Measurements from ENCODE around the gene DCAKD.

The DCAKD gene

GRCh38 chr17:44998646-44999045, 52.8 kb downstream of the DCAKD start:
- no peak for DNase-seq

- DNase-seq: no peak
These were observed 53.5 kb downstream of the DCAKD start for GRCh38 chr17:44997733-44998520.

GRCh38 chr17:44996304-44996703, 55.1 kb downstream of the DCAKD start:
- DNase-seq: no peak

GRCh38 chr17:44995436-44996001, 55.9 kb downstream of the DCAKD start:
- no peak for DNase-seq

- peak; percentile 43 for DNase-seq
These were observed 59.0 kb downstream of the DCAKD start for GRCh38 chr17:44992242-44992939.

- no peak for DNase-seq
These were observed 60.4 kb downstream of the DCAKD start for GRCh38 chr17:44990994-44991393.

GRCh38 chr17:44989552-44990138, 61.8 kb downstream of the DCAKD start:
- no peak for DNase-seq

- DNase-seq: no peak
These were observed 63.1 kb downstream of the DCAKD start for GRCh38 chr17:44988044-44988942.

- no peak for DNase-seq
These were observed 67.9 kb downstream of the DCAKD start for GRCh38 chr17:44983563-44983962.

GRCh38 chr17:44982113-44982702, 69.2 kb downstream of the DCAKD start:
- no peak for DNase-seq

- peak; percentile 21 for DNase-seq
These were observed 70.0 kb downstream of the DCAKD start for GRCh38 chr17:44981221-44981968.

- DNase-seq: no peak
These were observed 71.9 kb downstream of the DCAKD start for GRCh38 chr17:44979426-44979995.

GRCh38 chr17:44978807-44979206, 72.6 kb downstream of the DCAKD start:
- no peak for DNase-seq

- no peak for DNase-seq
These were observed 73.5 kb downstream of the DCAKD start for GRCh38 chr17:44977814-44978550.

- no peak for DNase-seq
These were observed 74.4 kb downstream of the DCAKD start for GRCh38 chr17:44977065-44977464.

GRCh38 chr17:44976206-44976605, 75.2 kb downstream of the DCAKD start:
- DNase-seq: peak; percentile 42
